Epithelial cell of esophagus (primary cell): Measurements from ENCODE around the gene RPL22.

Source experiments
- DNase-seq: peaks from one replicate; pipeline ENCODE4 v3.0.0; 2010; ENCODE audit warnings: low read depth
- H3K4me3 ChIP-seq: 2 replicates; pipeline ENCODE4 v1.5.1; 2011; ENCODE audit warnings: mild to moderate bottlenecking, low read length, control low read depth
- CTCF ChIP-seq: IDR thresholded peaks from 2 replicates; pipeline ENCODE4 v1.5.1; 2011; ENCODE audit warnings: low read depth, mild to moderate bottlenecking, low read length, control low read depth, inconsistent platforms; ENCODE audit not compliant: insufficient read depth; ENCODE audit errors: missing control alignments

The RPL22 gene

GRCh38 chr1:6208723-6209660 is 9.6 kb upstream of the RPL22 start:
- peak; percentile 29 for TF ChIP-seq CTCF
- DNase-seq: peak; percentile 33
- peak overlapping the region; percentile 25 for H3K4me3 ChIP-seq

- no peak overlapping the region for H3K4me3 ChIP-seq
- no peak for TF ChIP-seq CTCF
Observed at GRCh38 chr1:6207921-6208320, 8.5 kb upstream of the RPL22 start.

GRCh38 chr1:6207075-6207885 is 7.9 kb upstream of the RPL22 start:
- DNase-seq: no peak
- TF ChIP-seq CTCF: no peak
- no peak overlapping the region for H3K4me3 ChIP-seq

More at GRCh38 chr1:6207921-6208320, 8.5 kb upstream of the RPL22 start:
- DNase-seq: no peak

- TF ChIP-seq CTCF: no peak
- DNase-seq: no peak
- H3K4me3 ChIP-seq: peak overlapping the region; percentile 48
Observed at GRCh38 chr1:6206520-6206855, 7.1 kb upstream of the RPL22 start.

GRCh38 chr1:6205849-6206519 is 6.6 kb upstream of the RPL22 start, which contains the start of gene RNF207:
TSS of gene RNF207 (plus strand) at chr1:6206119. CDS start at chr1:6206536, 417 bp downstream.
- DNase-seq: peak; percentile 79
- H3K4me3 ChIP-seq: peak within 1 kb of the TSS; percentile 48
- no peak for TF ChIP-seq CTCF

GRCh38 chr1:6202256-6202655 is 2.9 kb upstream of the RPL22 start:
- H3K4me3 ChIP-seq: no peak overlapping the region
- no peak for TF ChIP-seq CTCF
- no peak for DNase-seq
